Measurements from ENCODE around the gene BRINP1.

The BRINP1 gene

GRCh38 chr9:119366909-119367682, 2.1 kb downstream of the BRINP1 start:
- no peak overlapping the region for H3K27ac ChIP-seq (ENCODE audit: poor library complexity, severe bottlenecking)
- no peak for DNase-seq (ENCODE audit: low spot score)
- no peak for ATAC-seq (ENCODE audit: low read depth)
- no peaks in the 10 kb centered on the region for H3K36me3 ChIP-seq (ENCODE audit: low read depth)
- H3K4me3 ChIP-seq (ENCODE audit: severe bottlenecking) = no peak overlapping the region
- H3K9me3 ChIP-seq (ENCODE audit: severe bottlenecking) = no peaks in the 10 kb centered on the region
- peaks cover 39% of the 10 kb centered on the region for H3K27me3 ChIP-seq (ENCODE audit: insufficient read depth, poor library complexity, severe bottlenecking)
- H3K4me1 ChIP-seq (ENCODE audit: insufficient read depth, poor library complexity, severe bottlenecking) = no peaks in the 10 kb centered on the region
- TF ChIP-seq, protein P1, sequence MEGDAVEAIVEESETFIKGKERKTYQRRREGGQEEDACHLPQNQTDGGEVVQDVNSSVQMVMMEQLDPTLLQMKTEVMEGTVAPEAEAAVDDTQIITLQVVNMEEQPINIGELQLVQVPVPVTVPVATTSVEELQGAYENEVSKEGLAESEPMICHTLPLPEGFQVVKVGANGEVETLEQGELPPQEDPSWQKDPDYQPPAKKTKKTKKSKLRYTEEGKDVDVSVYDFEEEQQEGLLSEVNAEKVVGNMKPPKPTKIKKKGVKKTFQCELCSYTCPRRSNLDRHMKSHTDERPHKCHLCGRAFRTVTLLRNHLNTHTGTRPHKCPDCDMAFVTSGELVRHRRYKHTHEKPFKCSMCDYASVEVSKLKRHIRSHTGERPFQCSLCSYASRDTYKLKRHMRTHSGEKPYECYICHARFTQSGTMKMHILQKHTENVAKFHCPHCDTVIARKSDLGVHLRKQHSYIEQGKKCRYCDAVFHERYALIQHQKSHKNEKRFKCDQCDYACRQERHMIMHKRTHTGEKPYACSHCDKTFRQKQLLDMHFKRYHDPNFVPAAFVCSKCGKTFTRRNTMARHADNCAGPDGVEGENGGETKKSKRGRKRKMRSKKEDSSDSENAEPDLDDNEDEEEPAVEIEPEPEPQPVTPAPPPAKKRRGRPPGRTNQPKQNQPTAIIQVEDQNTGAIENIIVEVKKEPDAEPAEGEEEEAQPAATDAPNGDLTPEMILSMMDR (IDR thresholded peaks at IDR 0.05; ENCODE audit: poor library complexity, severe bottlenecking) = no peak

GRCh38 chr9:119365291-119366027, 3.8 kb downstream of the BRINP1 start:
- DNase-seq (ENCODE audit: low spot score) (no peak), ATAC-seq (ENCODE audit: low read depth) (peak; percentile 22; the same call in 1 of the 3 replicates)
- no peak overlapping the region for H3K27ac ChIP-seq (ENCODE audit: poor library complexity, severe bottlenecking)
- peaks cover 37% of the 10 kb centered on the region for H3K27me3 ChIP-seq (ENCODE audit: insufficient read depth, poor library complexity, severe bottlenecking)
- H3K9me3 ChIP-seq (ENCODE audit: severe bottlenecking) = no peaks in the 10 kb centered on the region
- TF ChIP-seq, protein P1 (IDR thresholded peaks at IDR 0.05; ENCODE audit: poor library complexity, severe bottlenecking) = peak; percentile 49
- no peak overlapping the region for H3K4me3 ChIP-seq (ENCODE audit: severe bottlenecking)
- H3K4me1 ChIP-seq (ENCODE audit: insufficient read depth, poor library complexity, severe bottlenecking) = no peaks in the 10 kb centered on the region
- H3K36me3 ChIP-seq (ENCODE audit: low read depth) = no peaks in the 10 kb centered on the region

DNA sequence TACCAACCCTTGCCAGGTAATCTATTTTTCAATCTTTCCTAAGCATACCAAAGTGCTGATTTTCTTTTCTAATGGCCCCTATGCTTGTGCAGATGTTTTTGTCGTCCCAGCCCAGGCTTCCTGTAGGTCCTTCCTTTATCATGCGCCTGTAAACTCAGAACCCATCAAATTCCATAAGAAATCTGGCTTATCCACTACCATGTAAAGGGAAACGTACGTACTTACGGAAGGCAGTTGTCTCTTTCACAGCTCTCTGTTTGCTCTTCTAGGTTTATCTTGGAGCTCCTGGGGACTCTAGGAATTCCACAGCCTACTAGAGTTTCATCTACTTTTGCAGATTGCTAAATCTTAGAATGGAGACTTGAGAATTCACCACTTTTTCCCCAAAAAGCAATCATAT, 9.0 kb downstream of the BRINP1 start:
- DNase-seq (ENCODE audit: low spot score) (no peak), ATAC-seq (ENCODE audit: low read depth) (no peak)
- Histone ChIP-seq H3K36me3 (ENCODE audit: low read depth) (no peaks in the 10 kb centered on the region), H3K27ac (ENCODE audit: poor library complexity, severe bottlenecking) (no peak overlapping the region), H3K27me3 (ENCODE audit: insufficient read depth, poor library complexity, severe bottlenecking) (no peaks in the 10 kb centered on the region), H3K9me3 (ENCODE audit: severe bottlenecking) (no peaks in the 10 kb centered on the region), H3K4me1 (ENCODE audit: insufficient read depth, poor library complexity, severe bottlenecking) (no peaks in the 10 kb centered on the region), H3K4me3 (ENCODE audit: severe bottlenecking) (no peak overlapping the region)
- TF ChIP-seq, protein P1 (IDR thresholded peaks at IDR 0.05; ENCODE audit: poor library complexity, severe bottlenecking) = no peak

- H3K9me3 ChIP-seq (ENCODE audit: severe bottlenecking) = no peaks in the 10 kb centered on the region
- H3K4me3 ChIP-seq (ENCODE audit: severe bottlenecking) = no peak overlapping the region
- H3K36me3 ChIP-seq (ENCODE audit: low read depth) = no peaks in the 10 kb centered on the region
- no peaks in the 10 kb centered on the region for H3K27me3 ChIP-seq (ENCODE audit: insufficient read depth, poor library complexity, severe bottlenecking)
- no peaks in the 10 kb centered on the region for H3K4me1 ChIP-seq (ENCODE audit: insufficient read depth, poor library complexity, severe bottlenecking)
- TF ChIP-seq, protein P1 (IDR thresholded peaks at IDR 0.05; ENCODE audit: poor library complexity, severe bottlenecking) = no peak
- H3K27ac ChIP-seq (ENCODE audit: poor library complexity, severe bottlenecking) = no peak overlapping the region
- DNase-seq (ENCODE audit: low spot score) = no peak
- no peak for ATAC-seq (ENCODE audit: low read depth)
Observed at GRCh38 chr9:119357336-119358096, 11.7 kb downstream of the BRINP1 start.

Data from RWPE2 (cell line).